Measurements from ENCODE around the gene MCAT. TPM values are rescaled to one million over a fixed set of nuclear protein-coding genes. Genes with fewer than 3 reads are reported as not detected.
"Not testable (repeated sequence)": the region's sequence is repeated elsewhere in the genome, so short reads cannot be mapped to it uniquely, and the experiment has no call there.

The MCAT gene
- total RNA-seq, 2 donors from 2014 or later = 6.7 to 9.7 TPM

- DNase-seq (no peak), ATAC-seq (replicated peaks in 1 of 2) (no peak)
- H3K9me3 Mint-ChIP-seq = no peaks in the 10 kb centered on the region
- H3K36me3 Mint-ChIP-seq (ENCODE audit: insufficient read depth in 2 of 2) = no peaks in the 10 kb centered on the region
- no peak overlapping the region for H3K4me3 Mint-ChIP-seq
- no peaks in the 10 kb centered on the region for H3K4me1 Mint-ChIP-seq (ENCODE audit: low read depth)
- no peak overlapping the region for H3K27ac Mint-ChIP-seq
- H3K27me3 Mint-ChIP-seq (ENCODE audit: low read depth) = no peaks in the 10 kb centered on the region
Measured at GRCh38 chr22:43118024-43118849, 25.0 kb downstream of the MCAT start.

GRCh38 chr22:43116932-43117331 is 26.3 kb downstream of the MCAT start:
- no peaks in the 10 kb centered on the region for H3K4me1 Mint-ChIP-seq (ENCODE audit: low read depth)
- H3K36me3 Mint-ChIP-seq (ENCODE audit: insufficient read depth in 2 of 2) = no peaks in the 10 kb centered on the region
- no peak overlapping the region for H3K4me3 Mint-ChIP-seq
- ATAC-seq (replicated peaks in 1 of 2) (no peak), DNase-seq (no peak)
- H3K27ac Mint-ChIP-seq = no peak overlapping the region
- H3K9me3 Mint-ChIP-seq = no peaks in the 10 kb centered on the region
- no peaks in the 10 kb centered on the region for H3K27me3 Mint-ChIP-seq (ENCODE audit: low read depth)

- no peak for DNase-seq
- no peaks in the 10 kb centered on the region for H3K27me3 Mint-ChIP-seq (ENCODE audit: low read depth)
- H3K36me3 Mint-ChIP-seq (ENCODE audit: insufficient read depth in 2 of 2) = no peaks in the 10 kb centered on the region
- no peak overlapping the region for H3K27ac Mint-ChIP-seq
- ATAC-seq (replicated peaks in 1 of 2) = no peak
- H3K4me3 Mint-ChIP-seq = no peak overlapping the region
- H3K4me1 Mint-ChIP-seq (ENCODE audit: low read depth) = no peaks in the 10 kb centered on the region
- H3K9me3 Mint-ChIP-seq = no peaks in the 10 kb centered on the region
Measured at GRCh38 chr22:43114958-43115357, 28.2 kb downstream of the MCAT start.

- Mint-ChIP-seq H3K4me1 (ENCODE audit: low read depth) (no peaks in the 10 kb centered on the region), H3K36me3 (ENCODE audit: insufficient read depth in 2 of 2) (no peaks in the 10 kb centered on the region), H3K9me3 (no peaks in the 10 kb centered on the region), H3K27me3 (ENCODE audit: low read depth) (no peaks in the 10 kb centered on the region), H3K27ac (no peak overlapping the region), H3K4me3 (no peak overlapping the region)
- DNase-seq (no peak), ATAC-seq (replicated peaks in 1 of 2) (no peak)
Measured at GRCh38 chr22:43113526-43114251, 29.5 kb downstream of the MCAT start.

- ATAC-seq (replicated peaks in 1 of 2) = peak; percentile 78 to 79
- Mint-ChIP-seq H3K4me3 (peak overlapping the region; percentile 80 to 88), H3K27ac (no peak overlapping the region), H3K36me3 (ENCODE audit: insufficient read depth in 2 of 2) (no peaks in the 10 kb centered on the region), H3K27me3 (ENCODE audit: low read depth) (no peaks in the 10 kb centered on the region), H3K4me1 (ENCODE audit: low read depth) (no peaks in the 10 kb centered on the region), H3K9me3 (no peaks in the 10 kb centered on the region)
- peak; percentile 50 to 52 for DNase-seq
Measured at GRCh38 chr22:43110927-43111623, 32.1 kb downstream of the MCAT start.

- Mint-ChIP-seq H3K27ac (no peak within 1 kb of the TSS), H3K4me1 (ENCODE audit: low read depth) (no peaks in the 10 kb centered on the region), H3K27me3 (ENCODE audit: low read depth) (no peaks in the 10 kb centered on the region), H3K4me3 (peak within 1 kb of the TSS; percentile 81 to 88), H3K36me3 (ENCODE audit: insufficient read depth in 2 of 2) (no peaks in the 10 kb centered on the region), H3K9me3 (no peaks in the 10 kb centered on the region)
- peak; percentile 47 to 52 for DNase-seq
- peak; percentile 70 to 74 for ATAC-seq (replicated peaks in 1 of 2)
Measured at GRCh38 chr22:43110444-43110926, 32.7 kb downstream of the MCAT start, which contains the start of gene BIK. TSS of gene BIK (plus strand) at chr22:43110750. CDS start at chr22:43124023, 13,273 bp downstream.

GRCh38 chr22:43109921-43110443 is 33.2 kb downstream of the MCAT start:
- DNase-seq (no peak), ATAC-seq (replicated peaks in 1 of 2) (no peak)
- peaks cover 1% of the 10 kb centered on the region for H3K4me1 Mint-ChIP-seq (ENCODE audit: low read depth)
- no peaks in the 10 kb centered on the region for H3K36me3 Mint-ChIP-seq (ENCODE audit: insufficient read depth in 2 of 2)
- no peak overlapping the region for H3K27ac Mint-ChIP-seq
- peak overlapping the region; percentile 77 to 81 for H3K4me3 Mint-ChIP-seq
- H3K27me3 Mint-ChIP-seq (ENCODE audit: low read depth) = no peaks in the 10 kb centered on the region
- H3K9me3 Mint-ChIP-seq = no peaks in the 10 kb centered on the region

GRCh38 chr22:43109511-43109910 is 33.7 kb downstream of the MCAT start:
- no peaks in the 10 kb centered on the region for H3K9me3 Mint-ChIP-seq
- H3K27ac Mint-ChIP-seq = no peak overlapping the region
- no peaks in the 10 kb centered on the region for H3K36me3 Mint-ChIP-seq (ENCODE audit: insufficient read depth in 2 of 2)
- H3K27me3 Mint-ChIP-seq (ENCODE audit: low read depth) = no peaks in the 10 kb centered on the region
- ATAC-seq (replicated peaks in 1 of 2) = no peak
- DNase-seq = no peak
- peak overlapping the region; percentile 18 to 45 for H3K4me3 Mint-ChIP-seq
- peaks cover 6% of the 10 kb centered on the region for H3K4me1 Mint-ChIP-seq (ENCODE audit: low read depth)

- no peaks in the 10 kb centered on the region for H3K27me3 Mint-ChIP-seq (ENCODE audit: low read depth)
- no peaks in the 10 kb centered on the region for H3K9me3 Mint-ChIP-seq
- no peak overlapping the region for H3K4me3 Mint-ChIP-seq
- H3K27ac Mint-ChIP-seq = no peak overlapping the region
- ATAC-seq (replicated peaks in 1 of 2) (no peak), DNase-seq (no peak)
- no peaks in the 10 kb centered on the region for H3K36me3 Mint-ChIP-seq (ENCODE audit: insufficient read depth in 2 of 2)
- H3K4me1 Mint-ChIP-seq (ENCODE audit: low read depth) = peaks cover 19% of the 10 kb centered on the region
Measured at GRCh38 chr22:43106302-43106701, 36.9 kb downstream of the MCAT start.

- H3K27ac Mint-ChIP-seq; H3K9me3 Mint-ChIP-seq; H3K27me3 Mint-ChIP-seq (ENCODE audit: low read depth); ATAC-seq (replicated peaks in 1 of 2); H3K4me3 Mint-ChIP-seq; H3K36me3 Mint-ChIP-seq (ENCODE audit: insufficient read depth in 2 of 2); DNase-seq: not testable (repeated sequence)
- H3K4me1 Mint-ChIP-seq (ENCODE audit: low read depth) = peaks cover 26% of the 10 kb centered on the region
Measured at GRCh38 chr22:43104950-43105349, 38.2 kb downstream of the MCAT start.

GRCh38 chr22:43104056-43104625 is 39.1 kb downstream of the MCAT start:
- not testable (repeated sequence) for H3K9me3 Mint-ChIP-seq; H3K27me3 Mint-ChIP-seq (ENCODE audit: low read depth); H3K36me3 Mint-ChIP-seq (ENCODE audit: insufficient read depth in 2 of 2)
- Mint-ChIP-seq H3K27ac (peak overlapping the region; percentile 19), H3K4me1 (ENCODE audit: low read depth) (peaks cover 29% of the 10 kb centered on the region), H3K4me3 (peak overlapping the region; percentile 31 to 51)
- peak; percentile 76 to 77 for ATAC-seq (replicated peaks in 1 of 2)
- DNase-seq = peak; percentile 28 to 31

GRCh38 chr22:43101306-43101705 is 41.9 kb downstream of the MCAT start:
- Mint-ChIP-seq H3K27ac (no peak overlapping the region), H3K27me3 (ENCODE audit: low read depth) (no peaks in the 10 kb centered on the region), H3K4me1 (ENCODE audit: low read depth) (peaks cover 29% of the 10 kb centered on the region), H3K4me3 (no peak overlapping the region), H3K9me3 (peaks cover 1% of the 10 kb centered on the region in 2 donors), H3K36me3 (ENCODE audit: insufficient read depth in 2 of 2) (peaks cover 1% of the 10 kb centered on the region in 2 donors)
- DNase-seq = no peak
- no peak for ATAC-seq (replicated peaks in 1 of 2)

Data from activated T-cell treated with anti-CD3 and anti-CD28 coated beads, Interleukin-2, amount 50 U/mL, for 72 hours (primary cell).